Stomach (tissue), 9 donors: Measurements from ENCODE around the gene ATP2B1. TPM values are rescaled to one million over a fixed set of nuclear protein-coding genes. Genes with fewer than 3 reads are reported as not detected.

ENCODE experiments used
- DNase-seq, 2 donors: peaks; one replicate each; pipeline versions ENCODE4 v3.0.0 to v3.0.0-alpha.2; 2013 to 2019
- H3K27ac ChIP-seq, 5 donors: fragments of 200-600 bp in 4 of 5; sonication (generic) in 4 of 5; one replicate each; pipeline ENCODE4 v1.5.1; 2013 to 2019; ENCODE audit warnings: mild to moderate bottlenecking in 1 of 5, moderate library complexity in 1 of 5
- H3K27me3 ChIP-seq, 3 donors: fragments of 200-600 bp; sonication (generic); one replicate each; pipeline ENCODE4 v1.5.1; 2017 to 2019; ENCODE audit warnings: mixed run types in 1 of 3
- H3K36me3 ChIP-seq, 4 donors: fragments of 200-600 bp; sonication (generic); 1 replicate in 3 of 4; 2 replicates in 1 of 4; pipeline ENCODE4 v1.5.1; 2016 to 2019
- H3K4me1 ChIP-seq, 4 donors: fragments of 200-600 bp; sonication (generic); one replicate each; pipeline ENCODE4 v1.5.1; 2016 to 2019
- H3K4me3 ChIP-seq, 4 donors: fragments of 200-600 bp; sonication (generic) in 3 of 4; one replicate each; pipeline ENCODE4 v1.5.1; 2016 to 2019; ENCODE audit warnings: mild to moderate bottlenecking in 1 of 4
- H3K9me3 ChIP-seq, 4 donors: fragments of 200-600 bp; sonication (generic); one replicate each; pipeline ENCODE4 v1.5.1; 2016 to 2019
- CTCF ChIP-seq, 7 experiments: fragments of 450-650 bp in 4 of 7; fragments of 200-600 bp in 3 of 7; sonication (generic) in 3 of 7; IDR thresholded peaks; one replicate each; pipeline ENCODE4 v1.5.1; 2016 to 2019; ENCODE audit warnings: antibody characterized with exemption in 7 of 7, control low read depth in 2 of 7, mild to moderate bottlenecking in 1 of 7
- EP300 ChIP-seq: sonication (generic); formaldehyde crosslinking; IDR thresholded peaks from one replicate; pipeline ENCODE4 v1.6.1; 2017; ENCODE audit warnings: antibody characterized with exemption
- POLR2A ChIP-seq, 4 donors: fragments of 450-650 bp; IDR thresholded peaks; one replicate each; pipeline ENCODE4 v1.6.1; 2016; ENCODE audit warnings: antibody characterized with exemption in 4 of 4, control low read depth in 2 of 4, mild to moderate bottlenecking in 1 of 4, moderate library complexity in 1 of 4
- POLR2AphosphoS5 ChIP-seq, 3 donors: sonication (generic); formaldehyde crosslinking; IDR thresholded peaks; one replicate each; pipeline ENCODE4 v1.6.1; 2016; ENCODE audit warnings: antibody characterized with exemption in 3 of 3
- WGBS, 5 donors: extraction: QIAGEN DNeasy Blood & Tissue Kit in 3 of 5; methylation state at CpG; one replicate each; pipeline versions ENCODE4 v1.1.5 to v1.1.7; 2013 to 2018; 5-methylcytosine and 5-hydroxymethylcytosine counted together
- intact Hi-C: fragments of 100-400 bp; cut with DNase I; formaldehyde crosslinking; loops from one replicate; pipeline ENCODE4 v1.15.1; 2023; ENCODE audit warnings: low total_unique reads
- polyA plus RNA-seq, 3 donors: library from polyadenylated mRNA; stranded (reverse); fragments of 200-250 nt; gene quantifications; one replicate each; pipeline ENCODE4 v1.2.3, GENCODE V29; 2013
- total RNA-seq, 5 donors: library from RNA; depleted of rRNA; stranded (reverse); fragments of >200 nt; gene quantifications; one replicate each; pipeline versions ENCODE4 v1.1.0 to v1.2.3, GENCODE V29; 2014 to 2016
- donor health status: healthy with polysubstance abuse.
- donor health status: Bipolar disorder and iron deficiency.
- donor health status: healthy.

The ATP2B1 gene
- total and polyA plus RNA-seq, 8 donors: 3.5 to 84.1 (median 18.6) TPM

GRCh38 chr12:89649139-89649538 is 59.5 kb downstream of the ATP2B1 start:
- intact Hi-C loops: no loop called here
- Histone ChIP-seq H3K27me3 (no peaks in the 10 kb centered on the region), H3K36me3 (peaks cover 0 to 5% (median 0%) of the 10 kb centered on the region in 4 donors), H3K9me3 (no peaks in the 10 kb centered on the region), H3K4me1 (peaks cover 0 to 13% (median 4%) of the 10 kb centered on the region in 4 donors), H3K27ac (no peak overlapping the region), H3K4me3 (no peak overlapping the region)
- WGBS, 5 donors: 79 to 100% (median 97%) methylated on average over 2 of the region's 2 CpGs
- TF ChIP-seq POLR2AphosphoS5 (IDR thresholded peaks at IDR 0.05): no peak
- no peak for DNase-seq

- no peak overlapping the region for H3K27ac ChIP-seq
- peaks cover 0 to 5% (median 0%) of the 10 kb centered on the region in 4 donors for H3K36me3 ChIP-seq
- no peaks in the 10 kb centered on the region for H3K9me3 ChIP-seq
- H3K27me3 ChIP-seq: no peaks in the 10 kb centered on the region
- 53 to 70% (median 58%) methylated on average over 4 of the region's 4 CpGs for WGBS, 5 donors
- intact Hi-C loops: no loop called here
- H3K4me3 ChIP-seq: no peak overlapping the region
- peaks cover 0 to 14% (median 4%) of the 10 kb centered on the region in 4 donors for H3K4me1 ChIP-seq
- TF ChIP-seq CTCF (IDR thresholded peaks at IDR 0.05) (no peak), POLR2AphosphoS5 (IDR thresholded peaks at IDR 0.05) (no peak)
- peak in 1 of 2 donors; percentile 15 for DNase-seq
These were observed 60.3 kb downstream of the ATP2B1 start for GRCh38 chr12:89648211-89648930.

GRCh38 chr12:89645434-89645833 is 63.2 kb downstream of the ATP2B1 start:
- Histone ChIP-seq H3K27me3 (no peaks in the 10 kb centered on the region), H3K27ac (no peak overlapping the region), H3K4me3 (no peak overlapping the region), H3K36me3 (peaks cover 0 to 19% (median 7%) of the 10 kb centered on the region in 4 donors), H3K4me1 (peaks cover 0 to 14% (median 4%) of the 10 kb centered on the region in 4 donors), H3K9me3 (no peaks in the 10 kb centered on the region)
- DNase-seq: no peak
- intact Hi-C loops: no loop called here
- WGBS, 5 donors: 25 to 50% (median 35%) methylated on average over 1 of the region's 1 CpG
- TF ChIP-seq POLR2AphosphoS5 (IDR thresholded peaks at IDR 0.05) (no peak), EP300 (no peak)

GRCh38 chr12:89642959-89643358 is 65.7 kb downstream of the ATP2B1 start:
- WGBS, 5 donors: 75 to 97% (median 84%) methylated on average over 5 of the region's 5 CpGs
- DNase-seq: no peak
- Histone ChIP-seq H3K27me3 (no peaks in the 10 kb centered on the region), H3K9me3 (no peaks in the 10 kb centered on the region), H3K27ac (no peak overlapping the region), H3K4me3 (no peak overlapping the region), H3K36me3 (peaks cover 0 to 14% (median 7%) of the 10 kb centered on the region in 4 donors), H3K4me1 (peaks cover 0 to 14% (median 3%) of the 10 kb centered on the region in 4 donors)
- intact Hi-C loops: no loop called here
- TF ChIP-seq POLR2A (IDR thresholded peaks at IDR 0.05): no peak
- TF ChIP-seq POLR2AphosphoS5 (IDR thresholded peaks at IDR 0.05): no peak
- TF ChIP-seq CTCF (IDR thresholded peaks at IDR 0.05): no peak
- TF ChIP-seq EP300: no peak

GRCh38 chr12:89636776-89637160 is 71.9 kb downstream of the ATP2B1 start:
- TF ChIP-seq EP300 (no peak), CTCF (IDR thresholded peaks at IDR 0.05) (no peak), POLR2A (IDR thresholded peaks at IDR 0.05) (no peak), POLR2AphosphoS5 (IDR thresholded peaks at IDR 0.05) (no peak)
- Histone ChIP-seq H3K27me3 (no peaks in the 10 kb centered on the region), H3K36me3 (peaks cover 0 to 16% (median 16%) of the 10 kb centered on the region in 4 donors), H3K27ac (no peak overlapping the region), H3K4me1 (peaks cover 0 to 9% (median 0%) of the 10 kb centered on the region in 4 donors), H3K4me3 (no peak overlapping the region), H3K9me3 (no peaks in the 10 kb centered on the region)
- WGBS, 5 donors: 88 to 98% (median 94%) methylated on average over 1 of the region's 1 CpG
- DNase-seq: no peak
- intact Hi-C loops: no loop called here
